Measurements from ENCODE around the gene KDM2B.

- no peak for TF ChIP-seq CTCF (IDR thresholded peaks at IDR 0.05)
- TF ChIP-seq EP300 (IDR thresholded peaks at IDR 0.05) = no peak
Measured at GRCh38 chr12:121538699-121539061, 42.1 kb downstream of the KDM2B start.
